Natural killer cell (primary cell): ENCODE measurements around the gene KANTR. TPM values are rescaled to one million over a fixed set of nuclear protein-coding genes. Genes with fewer than 3 reads are reported as not detected.

Experiments
- ATAC-seq, 3 donors: fragments of 150-1000 bp in 2 of 3; fragments of 200-7000 bp in 1 of 3; cut with Tn5 transposase; 1 replicate in 1 of 3; 2 replicates in 2 of 3; pipeline ENCODE4 v1.10.0; 2021; ENCODE audit warnings: mild to moderate bottlenecking in 2 of 3, moderate library complexity in 2 of 3
- DNase-seq, 2 donors: peaks; one replicate each; pipeline versions ENCODE4 v3.0.0 to v3.0.0-alpha.2; 2013 to 2021; ENCODE audit warnings: mixed read lengths in 1 of 2
- H3K27ac ChIP-seq: one replicate; pipeline ENCODE4 v1.5.1; 2013; ENCODE audit warnings: mild to moderate bottlenecking, low read length
- H3K27me3 ChIP-seq: one replicate; pipeline ENCODE4 v1.6.1; 2013; ENCODE audit warnings: low read length; ENCODE audit not compliant: control insufficient read depth, insufficient read depth
- H3K36me3 ChIP-seq: one replicate; pipeline ENCODE4 v1.6.1; 2013; ENCODE audit warnings: low read length; ENCODE audit not compliant: control insufficient read depth, insufficient read depth
- H3K4me1 ChIP-seq: one replicate; pipeline ENCODE4 v1.6.1; 2013; ENCODE audit warnings: low read length; ENCODE audit not compliant: control insufficient read depth, insufficient read depth
- H3K4me3 ChIP-seq: one replicate; pipeline ENCODE4 v1.5.1; 2013; ENCODE audit warnings: low read length
- H3K9me3 ChIP-seq: one replicate; pipeline ENCODE4 v1.6.1; 2013; ENCODE audit warnings: low read length; ENCODE audit not compliant: control insufficient read depth, insufficient read depth
- H3K27ac Mint-ChIP-seq, 2 donors: one replicate each; pipeline ENCODE4 v1.8.0; 2022; ENCODE audit warnings: mild to moderate bottlenecking in 2 of 2, mixed read lengths in 2 of 2, moderate library complexity in 1 of 2
- H3K27me3 Mint-ChIP-seq, 2 donors: one replicate each; pipeline ENCODE4 v1.8.0; 2022; ENCODE audit warnings: low read depth in 2 of 2, mixed read lengths in 2 of 2
- H3K36me3 Mint-ChIP-seq: one replicate; pipeline ENCODE4 v1.8.0; 2022; ENCODE audit warnings: mixed read lengths
- H3K4me1 Mint-ChIP-seq, 2 donors: one replicate each; pipeline ENCODE4 v1.8.0; 2022; ENCODE audit warnings: mixed read lengths in 2 of 2
- H3K4me3 Mint-ChIP-seq: one replicate; pipeline ENCODE4 v1.8.0; 2022; ENCODE audit warnings: mild to moderate bottlenecking, moderate library complexity, mixed read lengths
- H3K9me3 Mint-ChIP-seq, 2 donors: one replicate each; pipeline ENCODE4 v1.8.0; 2022; ENCODE audit warnings: mixed read lengths in 2 of 2
- WGBS: methylation state at CpG from one replicate; pipeline ENCODE4 v1.1.7; 2013; ENCODE audit warnings: missing lambda C conversion rate; ENCODE audit not compliant: insufficient coverage; 5-methylcytosine and 5-hydroxymethylcytosine counted together
- intact Hi-C: fragments of 100-400 bp; cut with micrococcal nuclease; formaldehyde crosslinking; loops from one replicate; pipeline ENCODE4 v1.14.2; 2022
- total RNA-seq, 4 donors: library from RNA; stranded (reverse); fragments of 120-200 nt in 1 of 4; gene quantifications; one replicate each; pipeline versions ENCODE4 v1.2.3 to v1.2.4, GENCODE V29; 2013 to 2022
- TF ChIP-seq, protein P1 (sequence below): fragments of 200-600 bp; IDR thresholded peaks from one replicate; pipeline ENCODE4 v1.8.0; 2022; ENCODE audit warnings: antibody characterized with exemption

KANTR gene
- total RNA-seq, 3 donors from 2014 or later (not counting 1 experiment from before 2014, with no cell fraction given) = 15.1 to 18.1 (median 17.1) TPM

DNA sequence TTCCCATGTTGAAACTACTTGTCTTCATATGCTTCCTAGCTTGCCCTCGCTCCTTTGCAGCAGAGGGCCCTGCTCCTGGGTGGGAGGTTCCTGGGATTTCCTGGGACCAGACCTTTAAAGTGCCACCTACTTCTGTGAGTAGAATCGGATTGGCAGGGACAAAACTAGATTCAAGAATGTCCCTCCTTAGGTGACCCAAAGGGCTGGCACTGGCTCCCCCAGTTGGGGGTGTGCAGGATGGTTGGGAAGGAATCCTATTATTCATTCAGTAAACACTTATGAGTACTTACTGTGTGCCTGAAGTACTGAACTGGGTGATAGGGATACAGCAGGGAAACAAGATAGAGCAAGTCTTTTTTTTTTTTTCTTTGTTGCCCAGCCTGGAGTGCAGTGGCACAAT, 2.6 kb upstream of the KANTR start:
- Histone ChIP-seq H3K4me3 (no peak overlapping the region), H3K4me1 (peaks cover 21% of the 10 kb centered on the region), H3K36me3 (peaks cover 3% of the 10 kb centered on the region), H3K9me3 (no peaks in the 10 kb centered on the region), H3K27ac (no peak overlapping the region), H3K27me3 (no peaks in the 10 kb centered on the region)
- no peak for ATAC-seq
- no peaks in the 10 kb centered on the region for H3K27me3 Mint-ChIP-seq
- TF ChIP-seq, protein P1, sequence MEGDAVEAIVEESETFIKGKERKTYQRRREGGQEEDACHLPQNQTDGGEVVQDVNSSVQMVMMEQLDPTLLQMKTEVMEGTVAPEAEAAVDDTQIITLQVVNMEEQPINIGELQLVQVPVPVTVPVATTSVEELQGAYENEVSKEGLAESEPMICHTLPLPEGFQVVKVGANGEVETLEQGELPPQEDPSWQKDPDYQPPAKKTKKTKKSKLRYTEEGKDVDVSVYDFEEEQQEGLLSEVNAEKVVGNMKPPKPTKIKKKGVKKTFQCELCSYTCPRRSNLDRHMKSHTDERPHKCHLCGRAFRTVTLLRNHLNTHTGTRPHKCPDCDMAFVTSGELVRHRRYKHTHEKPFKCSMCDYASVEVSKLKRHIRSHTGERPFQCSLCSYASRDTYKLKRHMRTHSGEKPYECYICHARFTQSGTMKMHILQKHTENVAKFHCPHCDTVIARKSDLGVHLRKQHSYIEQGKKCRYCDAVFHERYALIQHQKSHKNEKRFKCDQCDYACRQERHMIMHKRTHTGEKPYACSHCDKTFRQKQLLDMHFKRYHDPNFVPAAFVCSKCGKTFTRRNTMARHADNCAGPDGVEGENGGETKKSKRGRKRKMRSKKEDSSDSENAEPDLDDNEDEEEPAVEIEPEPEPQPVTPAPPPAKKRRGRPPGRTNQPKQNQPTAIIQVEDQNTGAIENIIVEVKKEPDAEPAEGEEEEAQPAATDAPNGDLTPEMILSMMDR = no peak
- H3K4me3 Mint-ChIP-seq = no peak overlapping the region
- no peak overlapping the region for H3K27ac Mint-ChIP-seq
- intact Hi-C loops = no loop called here
- no peaks in the 10 kb centered on the region for H3K9me3 Mint-ChIP-seq
- H3K36me3 Mint-ChIP-seq = no peaks in the 10 kb centered on the region
- 88% methylated on average over 2 of the region's 2 CpGs for WGBS
- H3K4me1 Mint-ChIP-seq = peaks cover 18 to 27% of the 10 kb centered on the region in 2 donors
- DNase-seq = no peak

DNA sequence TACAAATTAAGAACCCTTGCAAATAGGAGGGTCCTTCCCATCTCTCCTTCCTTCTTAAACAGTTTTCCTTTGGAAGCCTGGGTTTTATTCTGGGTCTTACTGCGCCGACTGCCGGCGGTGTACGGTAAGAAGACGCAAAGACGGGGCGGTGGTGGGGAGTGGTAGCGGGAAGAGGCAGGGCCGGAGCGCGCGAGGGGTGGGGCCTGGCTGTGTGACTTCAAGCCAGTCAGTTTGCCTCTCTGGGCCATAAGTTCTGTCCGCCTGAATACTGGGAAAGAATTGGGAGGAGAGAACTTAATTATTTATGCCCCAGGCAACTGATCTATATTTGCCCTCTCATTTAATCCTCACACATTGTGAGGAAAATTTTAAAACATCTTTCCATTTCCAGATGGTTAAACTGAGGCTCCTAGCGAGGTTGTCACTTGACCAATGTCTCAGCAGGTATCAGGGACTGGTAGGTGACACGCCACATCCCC, 726 bp upstream of the KANTR start:
- ATAC-seq = peak; percentile 62 to 79 (median 64)
- intact Hi-C loops = loop anchor here (1.0 kb wide), 1 partner anchor 22 kb away; no protein-coding TSS in a partner anchor
- TF ChIP-seq, protein P1 = peak; percentile 46
- peak overlapping the region; percentile 87 for H3K4me3 Mint-ChIP-seq
- no peaks in the 10 kb centered on the region for H3K27me3 ChIP-seq
- no peaks in the 10 kb centered on the region for H3K36me3 ChIP-seq
- H3K36me3 Mint-ChIP-seq = no peaks in the 10 kb centered on the region
- H3K4me1 ChIP-seq = peaks cover 19% of the 10 kb centered on the region
- WGBS = 0% methylated on average over 14 of the region's 16 CpGs
- no peaks in the 10 kb centered on the region for H3K27me3 Mint-ChIP-seq
- H3K9me3 ChIP-seq = no peaks in the 10 kb centered on the region
- DNase-seq = peak; percentile 65 to 87
- peak overlapping the region; percentile 73 to 80 for H3K27ac Mint-ChIP-seq
- peak overlapping the region; percentile 59 for H3K27ac ChIP-seq
- H3K9me3 Mint-ChIP-seq = no peaks in the 10 kb centered on the region
- H3K4me1 Mint-ChIP-seq = peaks cover 17 to 25% of the 10 kb centered on the region in 2 donors
- peak overlapping the region; percentile 59 for H3K4me3 ChIP-seq

DNA sequence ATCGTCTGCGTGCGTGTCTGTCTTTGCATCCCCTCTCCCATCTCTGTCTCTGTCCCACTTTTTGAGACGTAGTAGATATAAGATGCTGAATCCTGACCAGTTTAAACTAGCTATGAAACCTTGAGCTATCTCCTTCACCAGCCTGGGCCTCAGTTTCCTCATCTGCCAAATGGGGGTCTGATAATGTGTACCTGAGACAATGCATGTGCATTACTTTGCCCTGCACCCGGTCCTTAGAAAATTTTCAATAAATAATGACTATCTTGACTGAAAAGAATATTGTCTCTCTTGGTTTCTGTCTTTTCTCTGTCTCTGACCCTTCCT, 602 bp downstream of the KANTR start:
- WGBS = 5% methylated on average over 4 of the region's 5 CpGs
- peak overlapping the region; percentile 73 to 80 for H3K27ac Mint-ChIP-seq
- DNase-seq (no peak), ATAC-seq (no peak)
- H3K4me3 ChIP-seq = peak overlapping the region; percentile 59
- H3K4me3 Mint-ChIP-seq = peak overlapping the region; percentile 87
- no peaks in the 10 kb centered on the region for H3K27me3 Mint-ChIP-seq
- H3K27me3 ChIP-seq = no peaks in the 10 kb centered on the region
- no peaks in the 10 kb centered on the region for H3K9me3 Mint-ChIP-seq
- H3K4me1 Mint-ChIP-seq = peaks cover 8 to 15% of the 10 kb centered on the region in 2 donors
- intact Hi-C loops = no loop called here
- H3K36me3 Mint-ChIP-seq = no peaks in the 10 kb centered on the region
- no peaks in the 10 kb centered on the region for H3K36me3 ChIP-seq
- TF ChIP-seq, protein P1 = no peak
- H3K27ac ChIP-seq = peak overlapping the region; percentile 59
- no peaks in the 10 kb centered on the region for H3K9me3 ChIP-seq
- H3K4me1 ChIP-seq = peaks cover 12% of the 10 kb centered on the region

DNA sequence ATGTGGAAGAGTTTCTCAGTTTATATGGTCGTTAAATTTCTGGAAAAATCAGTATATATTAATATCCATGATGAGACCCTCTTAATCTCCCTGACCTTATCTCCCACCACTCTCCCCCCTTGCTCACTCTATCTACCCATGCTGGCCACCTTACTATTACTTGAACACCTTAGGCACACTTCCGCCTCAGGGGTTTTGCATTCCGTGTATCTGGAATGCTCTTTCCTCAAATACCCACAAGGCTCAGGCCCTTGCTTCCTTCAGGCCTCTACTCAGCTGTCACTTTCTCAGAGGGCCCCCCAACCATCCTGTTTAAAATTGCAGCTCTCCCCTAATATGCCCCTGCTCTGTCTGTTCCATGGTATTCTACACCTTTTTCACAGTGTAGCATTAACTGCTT, 1.9 kb downstream of the KANTR start:
- H3K9me3 ChIP-seq = no peaks in the 10 kb centered on the region
- peaks cover 12% of the 10 kb centered on the region for H3K4me1 ChIP-seq
- TF ChIP-seq, protein P1 = no peak
- Mint-ChIP-seq H3K27me3 (no peaks in the 10 kb centered on the region), H3K9me3 (no peaks in the 10 kb centered on the region), H3K27ac (no peak overlapping the region), H3K4me1 (peaks cover 8 to 15% of the 10 kb centered on the region in 2 donors), H3K36me3 (no peaks in the 10 kb centered on the region), H3K4me3 (no peak overlapping the region)
- no peak overlapping the region for H3K4me3 ChIP-seq
- H3K36me3 ChIP-seq = no peaks in the 10 kb centered on the region
- 97% methylated on average over 2 of the region's 3 CpGs for WGBS
- DNase-seq = no peak
- intact Hi-C loops = no loop called here
- no peak for ATAC-seq
- H3K27ac ChIP-seq = no peak overlapping the region
- H3K27me3 ChIP-seq = no peaks in the 10 kb centered on the region
